ENCODE results near the gene ASB6. TPM values are rescaled to one million over a fixed set of nuclear protein-coding genes. Genes with fewer than 3 reads are reported as not detected.

The ASB6 gene
- total and polyA plus RNA-seq, 2 experiments from 2014 or later = 8.8 to 19.8 TPM

- TF ChIP-seq JUNB (IDR thresholded peaks at IDR 0.05; ENCODE audit: unreplicated experiment) (no peak), ZNF462 (CRISPR knock-in tag; IDR thresholded peaks at IDR 0.05) (no peak)
- ATAC-seq (peak; percentile 62), DNase-seq (ENCODE audit: low spot score) (peak; percentile 79)
- no peaks in the 10 kb centered on the region for H3K9me2 ChIP-seq (ENCODE audit: insufficient read depth)
- H3K4me2 ChIP-seq = peak overlapping the region; percentile 96
- Mint-ChIP-seq H3K4me1 (peaks cover 28% of the 10 kb centered on the region), H3K36me3 (ENCODE audit: low read depth) (no peaks in the 10 kb centered on the region), H3K27ac (no peak overlapping the region), H3K9me3 (no peaks in the 10 kb centered on the region), H3K4me3 (peak overlapping the region; percentile 62), H3K27me3 (ENCODE audit: insufficient read depth, low read depth, poor library complexity) (peaks cover 56% of the 10 kb centered on the region)
- no peaks in the 10 kb centered on the region for H4K20me1 ChIP-seq (replicated peaks; ENCODE audit: insufficient read depth)
- no peaks in the 10 kb centered on the region for H3K79me2 ChIP-seq (replicated peaks; ENCODE audit: insufficient read depth)
- H3K4me1 ChIP-seq (ENCODE audit: insufficient read depth) = peaks cover 24% of the 10 kb centered on the region
- H3K27ac ChIP-seq (ENCODE audit: low read depth) = no peak overlapping the region
- no peaks in the 10 kb centered on the region for H3F3A ChIP-seq (replicated peaks; ENCODE audit: low read depth)
- no peaks in the 10 kb centered on the region for H3K36me3 ChIP-seq (ENCODE audit: insufficient read depth)
- peak overlapping the region; percentile 56; the same call in 1 of the 2 replicates for H2AFZ ChIP-seq
- H3K27me3 ChIP-seq (ENCODE audit: insufficient read depth) = peaks cover 53% of the 10 kb centered on the region
- peak overlapping the region; percentile 89 for H3K4me3 ChIP-seq
These were observed 44.4 kb downstream of the ASB6 start for GRCh38 chr9:129597355-129598088.

GRCh38 chr9:129596541-129597331, 45.2 kb downstream of the ASB6 start:
- H3K9me3 Mint-ChIP-seq = no peaks in the 10 kb centered on the region
- H3K4me3 ChIP-seq = peak overlapping the region; percentile 89
- peaks cover 61% of the 10 kb centered on the region for H3K27me3 Mint-ChIP-seq (ENCODE audit: insufficient read depth, low read depth, poor library complexity)
- peaks cover 25% of the 10 kb centered on the region for H3K4me1 ChIP-seq (ENCODE audit: insufficient read depth)
- H3K36me3 Mint-ChIP-seq (ENCODE audit: low read depth) = no peaks in the 10 kb centered on the region
- peak; percentile 88 for DNase-seq (ENCODE audit: low spot score)
- TF ChIP-seq NANOG (IDR thresholded peaks at IDR 0.05; ENCODE audit: borderline replicate concordance) = no peak
- TF ChIP-seq CTCF (conservative IDR thresholded peaks at IDR 0.05; ENCODE audit: low read depth in 2 of 2) = no peak
- no peak for TF ChIP-seq REST (IDR thresholded peaks at IDR 0.05; ENCODE audit: unreplicated experiment)
- TF ChIP-seq POLR2AphosphoS5 (IDR thresholded peaks at IDR 0.05; ENCODE audit: low read depth) = peak; percentile 56; the same call in 1 of the 2 replicates
- no peaks in the 10 kb centered on the region for H4K20me1 ChIP-seq (replicated peaks; ENCODE audit: insufficient read depth)
- peak; percentile 76 for ATAC-seq
- H3K27ac ChIP-seq (ENCODE audit: low read depth) = no peak overlapping the region
- peak overlapping the region; percentile 78 for H3K4me3 Mint-ChIP-seq
- no peaks in the 10 kb centered on the region for H3K79me2 ChIP-seq (replicated peaks; ENCODE audit: insufficient read depth)
- peak overlapping the region; percentile 97 for H2AFZ ChIP-seq
- H3K27me3 ChIP-seq (ENCODE audit: insufficient read depth) = peaks cover 53% of the 10 kb centered on the region
- H3K9me2 ChIP-seq (ENCODE audit: insufficient read depth) = no peaks in the 10 kb centered on the region
- no peak overlapping the region for H3K27ac Mint-ChIP-seq
- no peaks in the 10 kb centered on the region for H3F3A ChIP-seq (replicated peaks; ENCODE audit: low read depth)
- H3K4me1 Mint-ChIP-seq = peaks cover 34% of the 10 kb centered on the region
- H3K4me2 ChIP-seq = peak overlapping the region; percentile 96
- no peaks in the 10 kb centered on the region for H3K36me3 ChIP-seq (ENCODE audit: insufficient read depth)
